NCI-H526 (cell line): ENCODE measurements around the gene MTMR4.
A peak's percentile ranks its signal among the peaks of the same experiment; 100 is the strongest.
"Not testable (repeated sequence)": the region's sequence is repeated elsewhere in the genome, so short reads cannot be mapped to it uniquely, and the experiment has no call there.

Experiments
- DNase-seq, 2 experiments: peaks; one replicate each; lab custom pipeline; 2025; lab: John Stamatoyannopoulos, UW

Gene MTMR4

GRCh38 chr17:58525239-58525638, 10.8 kb upstream of the MTMR4 start:
- no peak for DNase-seq

- no peak for DNase-seq
Observed at GRCh38 chr17:58521680-58522079, 7.2 kb upstream of the MTMR4 start.

- peak; percentile 10 to 43 for DNase-seq
Observed at GRCh38 chr17:58520843-58521430, 6.5 kb upstream of the MTMR4 start.

- DNase-seq, result peak; percentile 100
Observed at GRCh38 chr17:58517928-58518609, 3.6 kb upstream of the MTMR4 start.

- peak; percentile 90 to 94 for DNase-seq
Observed at GRCh38 chr17:58517378-58517927, 3.0 kb upstream of the MTMR4 start.

- DNase-seq, result peak in 1 of 2 experiments; percentile 23
Observed at GRCh38 chr17:58516644-58517377, 2.4 kb upstream of the MTMR4 start.

- DNase-seq, result no peak
Observed at GRCh38 chr17:58515286-58515685, 848 bp upstream of the MTMR4 start.

GRCh38 chr17:58514770-58515157, 326 bp upstream of the MTMR4 start:
- peak in 1 of 2 experiments; percentile 40 for DNase-seq

GRCh38 chr17:58513267-58513964, 1.0 kb downstream of the MTMR4 start:
- peak in 1 of 2 experiments; percentile 51 for DNase-seq

GRCh38 chr17:58510075-58510474, 4.4 kb downstream of the MTMR4 start:
- no peak for DNase-seq

- DNase-seq, result no peak
Observed at GRCh38 chr17:58508341-58509067, 5.9 kb downstream of the MTMR4 start.

GRCh38 chr17:58507123-58507634, 7.3 kb downstream of the MTMR4 start:
- DNase-seq, result no peak

GRCh38 chr17:58506354-58507080, 7.9 kb downstream of the MTMR4 start:
- DNase-seq, result no peak

- no peak for DNase-seq
Observed at GRCh38 chr17:58504826-58505351, 9.5 kb downstream of the MTMR4 start.

- DNase-seq, result no peak
Observed at GRCh38 chr17:58503866-58504265, 10.6 kb downstream of the MTMR4 start.

GRCh38 chr17:58503134-58503533, 11.3 kb downstream of the MTMR4 start:
- not testable (repeated sequence) for DNase-seq

- DNase-seq, result no peak
Observed at GRCh38 chr17:58501451-58501850, 13.0 kb downstream of the MTMR4 start.

- DNase-seq, result no peak
Observed at GRCh38 chr17:58498177-58498828, 16.1 kb downstream of the MTMR4 start.

- DNase-seq, result no peak
Observed at GRCh38 chr17:58493506-58493905, 20.9 kb downstream of the MTMR4 start.
